ENCODE results near the gene LNPEP. TPM values are rescaled to one million over a fixed set of nuclear protein-coding genes. Genes with fewer than 3 reads are reported as not detected.

LNPEP gene
- total and polyA plus RNA-seq, 2 of the 13 experiments (the other 11 are each of a cell fraction or from before 2014, with no cell fraction given), result 8.0 to 16.9 TPM

DNA sequence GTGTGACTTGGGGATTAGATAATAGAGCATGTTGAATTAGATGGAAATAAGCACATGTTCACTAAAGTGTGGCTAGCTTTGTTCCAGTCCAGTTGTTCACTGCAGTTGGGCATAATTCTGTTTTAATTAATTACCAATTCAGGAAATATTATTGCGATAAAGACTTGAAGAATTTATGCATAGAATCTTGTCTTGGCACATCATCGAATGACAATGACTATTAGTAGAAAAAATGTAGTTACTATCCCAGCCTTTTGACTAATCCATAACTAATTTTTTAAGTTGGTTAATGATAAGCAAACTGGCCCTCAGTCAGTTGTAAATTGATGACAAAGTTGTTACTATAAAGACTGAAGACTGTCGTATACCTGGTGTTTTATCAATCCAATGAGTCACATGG lies 10.5 kb downstream of the LNPEP start:
- no peak for FAIRE-seq
- H3K9me3 ChIP-seq (ENCODE audit: low read length), result no peaks in the 10 kb centered on the region
- no peak for TF ChIP-seq CHCHD3 (CRISPR knock-in tag; IDR thresholded peaks at IDR 0.05)
- no peak for TF ChIP-seq HIVEP1 (CRISPR knock-in tag; IDR thresholded peaks at IDR 0.05)
- TF ChIP-seq DR1 (CRISPR knock-in tag; IDR thresholded peaks at IDR 0.05), result no peak
- TF ChIP-seq ZKSCAN5 (CRISPR knock-in tag; IDR thresholded peaks at IDR 0.05), result no peak
- TF ChIP-seq RBFOX2 (IDR thresholded peaks at IDR 0.05; ENCODE audit: low read depth, low read length), result no peak
- TF ChIP-seq, protein P1, sequence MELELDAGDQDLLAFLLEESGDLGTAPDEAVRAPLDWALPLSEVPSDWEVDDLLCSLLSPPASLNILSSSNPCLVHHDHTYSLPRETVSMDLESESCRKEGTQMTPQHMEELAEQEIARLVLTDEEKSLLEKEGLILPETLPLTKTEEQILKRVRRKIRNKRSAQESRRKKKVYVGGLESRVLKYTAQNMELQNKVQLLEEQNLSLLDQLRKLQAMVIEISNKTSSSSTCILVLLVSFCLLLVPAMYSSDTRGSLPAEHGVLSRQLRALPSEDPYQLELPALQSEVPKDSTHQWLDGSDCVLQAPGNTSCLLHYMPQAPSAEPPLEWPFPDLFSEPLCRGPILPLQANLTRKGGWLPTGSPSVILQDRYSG (CRISPR knock-in tag; IDR thresholded peaks at IDR 0.05), result no peak
- TF ChIP-seq POLR2A (IDR thresholded peaks at IDR 0.05; ENCODE audit: insufficient read depth in 1 of 2, low read depth in 2 of 2, low read length in 2 of 2), result no peak
- TF ChIP-seq ZNF543 (CRISPR knock-in tag; IDR thresholded peaks at IDR 0.05), result no peak
- TF ChIP-seq, protein P2, sequence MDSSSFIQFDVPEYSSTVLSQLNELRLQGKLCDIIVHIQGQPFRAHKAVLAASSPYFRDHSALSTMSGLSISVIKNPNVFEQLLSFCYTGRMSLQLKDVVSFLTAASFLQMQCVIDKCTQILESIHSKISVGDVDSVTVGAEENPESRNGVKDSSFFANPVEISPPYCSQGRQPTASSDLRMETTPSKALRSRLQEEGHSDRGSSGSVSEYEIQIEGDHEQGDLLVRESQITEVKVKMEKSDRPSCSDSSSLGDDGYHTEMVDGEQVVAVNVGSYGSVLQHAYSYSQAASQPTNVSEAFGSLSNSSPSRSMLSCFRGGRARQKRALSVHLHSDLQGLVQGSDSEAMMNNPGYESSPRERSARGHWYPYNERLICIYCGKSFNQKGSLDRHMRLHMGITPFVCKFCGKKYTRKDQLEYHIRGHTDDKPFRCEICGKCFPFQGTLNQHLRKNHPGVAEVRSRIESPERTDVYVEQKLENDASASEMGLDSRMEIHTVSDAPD (CRISPR knock-in tag; IDR thresholded peaks at IDR 0.05), result no peak
- TF ChIP-seq ZNF776 (CRISPR knock-in tag; IDR thresholded peaks at IDR 0.05), result no peak
- TF ChIP-seq ZBTB38 (CRISPR knock-in tag; IDR thresholded peaks at IDR 0.05), result no peak
- TF ChIP-seq, protein P3, sequence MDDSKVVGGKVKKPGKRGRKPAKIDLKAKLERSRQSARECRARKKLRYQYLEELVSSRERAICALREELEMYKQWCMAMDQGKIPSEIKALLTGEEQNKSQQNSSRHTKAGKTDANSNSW (CRISPR knock-in tag; IDR thresholded peaks at IDR 0.05; ENCODE audit: borderline replicate concordance), result no peak
- no peak for TF ChIP-seq ZBTB3 (CRISPR knock-in tag; IDR thresholded peaks at IDR 0.05; ENCODE audit: borderline replicate concordance, low read depth)
- no peak for TF ChIP-seq ZFP36 (IDR thresholded peaks at IDR 0.05; ENCODE audit: borderline replicate concordance, low read depth, low read length, partially characterized antibody)
- 98% methylated on average over 3 of the region's 3 CpGs for WGBS (ENCODE audit: low lambda C conversion rate)
- H3K27me3 ChIP-seq (ENCODE audit: control insufficient read depth in 1 of 2, insufficient read depth in 2 of 2, low read length in 2 of 2), result no peaks in the 10 kb centered on the region
- H3K79me2 ChIP-seq (ENCODE audit: insufficient read depth, low read length), result peaks cover 19% of the 10 kb centered on the region
- intact Hi-C loops (cut with micrococcal nuclease; ENCODE audit: unreplicated experiment) (no loop called here), in situ Hi-C loops (cut with HindIII; ENCODE audit: extremely low pct_ligation_motif_present, low pct_unique_long_range_greater_than_20kb) (no loop called here)
- no peak overlapping the region for H3K4me2 ChIP-seq (ENCODE audit: low read depth, low read length)
- H3K4me3 ChIP-seq (replicated peaks in 1 of 3; ENCODE audit: insufficient read depth in 1 of 3, low read depth in 2 of 3, low read length in 3 of 3), result no peak overlapping the region
- BruUV-seq (replicated peaks), result no TSS peak
- no peaks in the 10 kb centered on the region for H3K4me1 ChIP-seq (ENCODE audit: insufficient read depth, low read length)
- no peak for DNase-seq (ENCODE audit: low spot score)
- ChIA-PET POLR2A (no interaction called here), CTCF (ENCODE audit: low intra/inter-chr PET ratio, low total read pairs) (no interaction called here)
- H2AFZ ChIP-seq (ENCODE audit: low read length), result no peak overlapping the region
- no peak overlapping the region for H3K9ac ChIP-seq (ENCODE audit: insufficient read depth, low read depth, low read length)
- no peaks in the 10 kb centered on the region for H4K20me1 ChIP-seq (ENCODE audit: insufficient read depth, low read length)
- H3K36me3 ChIP-seq (replicated peaks in 1 of 2; ENCODE audit: control insufficient read depth in 1 of 2, insufficient read depth in 2 of 2, low read length in 2 of 2), result no peaks in the 10 kb centered on the region
- no peak overlapping the region for H3K27ac ChIP-seq (ENCODE audit: extremely low read length, insufficient read depth, low read length)
- ATAC-seq, result no peak

All from HepG2 (cell line).